CD14-positive monocyte (primary cell): ENCODE results near the gene BEGAIN. TPM values are rescaled to one million over a fixed set of nuclear protein-coding genes. Genes with fewer than 3 reads are reported as not detected.

ENCODE experiments used
- DNase-seq, 3 donors: peaks; one replicate each; pipeline ENCODE4 v3.0.0-alpha.2; 2011 to 2022
- H2AFZ ChIP-seq: 2 replicates; pipeline ENCODE4 v1.6.0; 2012; ENCODE audit warnings: mild to moderate bottlenecking, low read depth, low read length, inconsistent platforms; ENCODE audit not compliant: insufficient read depth, poor library complexity, severe bottlenecking
- H3K27ac ChIP-seq, 2 donors: 1 replicate in 1 of 2; 2 replicates in 1 of 2; pipeline ENCODE4 v1.5.1; 2012 to 2013; ENCODE audit warnings: low read length in 2 of 2, control low read depth in 1 of 2, inconsistent platforms in 1 of 2, low read depth in 1 of 2, mild to moderate bottlenecking in 1 of 2
- H3K27me3 ChIP-seq, 2 donors: one replicate each; pipeline versions ENCODE4 v1.6.0 to v1.6.1; 2011 to 2013; ENCODE audit warnings: low read length in 2 of 2; ENCODE audit not compliant: control insufficient read depth in 2 of 2, insufficient read depth in 2 of 2
- H3K36me3 ChIP-seq, 2 donors: replicated peaks in 1 of 2; 1 replicate in 1 of 2; 2 replicates in 1 of 2; pipeline versions ENCODE4 v1.5.1 to v1.6.1; 2012 to 2013; ENCODE audit warnings: low read length in 2 of 2, control low read depth in 1 of 2, inconsistent platforms in 1 of 2, mild to moderate bottlenecking in 1 of 2; ENCODE audit not compliant: insufficient read depth in 2 of 2, control insufficient read depth in 1 of 2
- H3K4me1 ChIP-seq, 2 donors: 1 replicate in 1 of 2; 2 replicates in 1 of 2; pipeline versions ENCODE4 v1.5.1 to v1.6.1; 2012 to 2013; ENCODE audit warnings: low read length in 2 of 2, control low read depth in 1 of 2, inconsistent platforms in 1 of 2, mild to moderate bottlenecking in 1 of 2, moderate library complexity in 1 of 2; ENCODE audit not compliant: insufficient read depth in 2 of 2, control insufficient read depth in 1 of 2
- H3K4me2 ChIP-seq: replicated peaks from 2 replicates; pipeline ENCODE3; 2012; ENCODE audit warnings: low read length, moderate library complexity, mild to moderate bottlenecking; ENCODE audit not compliant: poor library complexity, severe bottlenecking; ENCODE audit errors: extremely low read depth
- H3K4me3 ChIP-seq, 3 experiments: fragments of 200-600 bp in 1 of 3; sonication (generic) in 1 of 3; replicated peaks in 1 of 3; 1 replicate in 2 of 3; 2 replicates in 1 of 3; pipeline ENCODE4 v1.5.1; 2011 to 2013; ENCODE audit warnings: low read length in 3 of 3, mild to moderate bottlenecking in 3 of 3, control low read depth in 2 of 3, low read depth in 2 of 3, inconsistent platforms in 1 of 3, moderate library complexity in 1 of 3
- H3K79me2 ChIP-seq: 2 replicates; pipeline ENCODE4 v1.6.0; 2012; ENCODE audit warnings: mild to moderate bottlenecking, control low read depth, inconsistent platforms, low read length, moderate library complexity; ENCODE audit not compliant: insufficient read depth
- H3K9ac ChIP-seq: 2 replicates; pipeline ENCODE4 v1.6.0; 2017; ENCODE audit warnings: low read length, mild to moderate bottlenecking; ENCODE audit not compliant: insufficient read depth, poor library complexity, severe bottlenecking
- H3K9me3 ChIP-seq, 2 donors: replicated peaks in 1 of 2; 1 replicate in 1 of 2; 2 replicates in 1 of 2; pipeline versions ENCODE4 v1.5.1 to v1.6.1; 2012 to 2013; ENCODE audit warnings: low read length in 2 of 2, control low read depth in 1 of 2; ENCODE audit not compliant: control insufficient read depth in 1 of 2, insufficient read depth in 1 of 2
- H4K20me1 ChIP-seq: 2 replicates; pipeline ENCODE4 v1.6.0; 2012; ENCODE audit warnings: mild to moderate bottlenecking, low read length, control low read depth, moderate library complexity; ENCODE audit not compliant: insufficient read depth
- H3K27ac Mint-ChIP-seq, 7 donors: one replicate each; pipeline ENCODE4 v1.8.0; 2020; ENCODE audit warnings: mild to moderate bottlenecking in 7 of 7, mixed read lengths in 7 of 7, moderate library complexity in 6 of 7, inconsistent platforms in 2 of 7
- H3K27me3 Mint-ChIP-seq, 3 donors: one replicate each; pipeline ENCODE4 v1.8.0; 2021 to 2022; ENCODE audit warnings: low read depth in 3 of 3, mild to moderate bottlenecking in 3 of 3, mixed read lengths in 3 of 3, moderate library complexity in 3 of 3, inconsistent platforms in 1 of 3
- H3K36me3 Mint-ChIP-seq, 2 donors: one replicate each; pipeline ENCODE4 v1.8.0; 2020; ENCODE audit warnings: mixed read lengths in 2 of 2, inconsistent platforms in 1 of 2, mild to moderate bottlenecking in 1 of 2
- H3K4me1 Mint-ChIP-seq: one replicate; pipeline ENCODE4 v1.8.0; 2020; ENCODE audit warnings: mild to moderate bottlenecking, mixed read lengths
- H3K4me3 Mint-ChIP-seq, 2 donors: one replicate each; pipeline ENCODE4 v1.8.0; 2020; ENCODE audit warnings: mild to moderate bottlenecking in 2 of 2, mixed read lengths in 2 of 2, moderate library complexity in 1 of 2
- H3K9me3 Mint-ChIP-seq, 7 donors: one replicate each; pipeline ENCODE4 v1.8.0; 2020 to 2022; ENCODE audit warnings: mixed read lengths in 7 of 7, mild to moderate bottlenecking in 6 of 7, moderate library complexity in 6 of 7, inconsistent platforms in 2 of 7
- CTCF ChIP-seq: fragments of 200-600 bp; IDR thresholded peaks from one replicate; pipeline ENCODE4 v1.8.0; 2022; ENCODE audit warnings: antibody characterized with exemption, mild to moderate bottlenecking
- WGBS: methylation state at CpG from one replicate; pipeline ENCODE4 v1.1.5; 2013; ENCODE audit warnings: missing lambda C conversion rate; ENCODE audit not compliant: insufficient coverage; 5-methylcytosine and 5-hydroxymethylcytosine counted together
- intact Hi-C, 2 donors: fragments of 100-400 bp; cut with micrococcal nuclease; formaldehyde crosslinking; loops; one replicate each; pipeline versions ENCODE4 v1.15.0 to v1.15.1; 2023
- polyA plus RNA-seq, 3 donors: library from polyadenylated mRNA; depleted of rRNA in 1 of 3; unstranded in 2 of 3; stranded (reverse) in 1 of 3; fragments of 300-500 nt in 2 of 3; fragments of >200 nt in 1 of 3; fragmentation: Illumina TruSeq in 2 of 3; gene quantifications; 1 replicate in 2 of 3; 2 replicates in 1 of 3; pipeline ENCODE4 v1.2.3, GENCODE V29; 2012 to 2021

BEGAIN gene
- polyA plus RNA-seq, 3 donors = 0.25 to 0.45 TPM; not detected in 1

GRCh38 chr14:100523843-100524169 is 63.4 kb downstream of the BEGAIN start:
- Mint-ChIP-seq H3K4me3 (no peak overlapping the region), H3K27me3 (peaks cover 0 to 1% (median 0%) of the 10 kb centered on the region in 3 donors), H3K9me3 (peaks cover 0 to 3% (median 0%) of the 10 kb centered on the region in 7 donors), H3K27ac (no peak overlapping the region), H3K4me1 (no peaks in the 10 kb centered on the region), H3K36me3 (peaks cover 9 to 12% of the 10 kb centered on the region in 2 donors)
- WGBS = 94% methylated on average over 5 of the region's 8 CpGs
- Histone ChIP-seq H2AFZ (no peak overlapping the region), H3K9me3 (no peaks in the 10 kb centered on the region), H3K9ac (no peak overlapping the region), H3K4me2 (no peak overlapping the region), H3K27ac (no peak overlapping the region), H3K4me1 (no peaks in the 10 kb centered on the region), H3K4me3 (no peak overlapping the region), H4K20me1 (no peaks in the 10 kb centered on the region), H3K79me2 (no peaks in the 10 kb centered on the region), H3K36me3 (peaks cover 16 to 18% of the 10 kb centered on the region in 2 donors), H3K27me3 (no peaks in the 10 kb centered on the region)
- no peak for TF ChIP-seq CTCF
- intact Hi-C loops = no loop called here
- DNase-seq = no peak

GRCh38 chr14:100523131-100523842 is 63.9 kb downstream of the BEGAIN start:
- no peak for TF ChIP-seq CTCF
- WGBS = 96% methylated on average over 4 of the region's 13 CpGs
- DNase-seq = peak in 1 of 3 donors; percentile 1

More at GRCh38 chr14:100523131-100523842, 63.9 kb downstream of the BEGAIN start:
- Histone ChIP-seq H3K4me2 (no peak overlapping the region), H3K4me3 (no peak overlapping the region), H3K27ac (no peak overlapping the region), H2AFZ (no peak overlapping the region), H3K9me3 (no peaks in the 10 kb centered on the region), H3K79me2 (no peaks in the 10 kb centered on the region), H4K20me1 (no peaks in the 10 kb centered on the region), H3K9ac (no peak overlapping the region), H3K27me3 (no peaks in the 10 kb centered on the region), H3K36me3 (peaks cover 15 to 16% of the 10 kb centered on the region in 2 donors), H3K4me1 (no peaks in the 10 kb centered on the region)
- H3K9me3 Mint-ChIP-seq = peaks cover 0 to 4% (median 0%) of the 10 kb centered on the region in 7 donors
- peaks cover 6 to 7% of the 10 kb centered on the region in 2 donors for H3K36me3 Mint-ChIP-seq
- no peak overlapping the region for H3K4me3 Mint-ChIP-seq
- peaks cover 0 to 1% (median 0%) of the 10 kb centered on the region in 3 donors for H3K27me3 Mint-ChIP-seq
- H3K27ac Mint-ChIP-seq = no peak overlapping the region
- intact Hi-C loops = no loop called here
- no peaks in the 10 kb centered on the region for H3K4me1 Mint-ChIP-seq
